RWPE2 (cell line): ENCODE results near the gene PMPCB.
"Not testable (repeated sequence)": the region's sequence is repeated elsewhere in the genome, so short reads cannot be mapped to it uniquely, and the experiment has no call there.

Source experiments
- ATAC-seq: fragments of 200-7000 bp; cut with Tn5 transposase; 3 replicates; pipeline ENCODE4 v1.9.1; 2021; ENCODE audit warnings: low read depth
- DNase-seq: peaks from one replicate; pipeline ENCODE4 v3.0.0-alpha.2; 2020; ENCODE audit warnings: low spot score
- H3K27ac ChIP-seq: fragments of 450-650 bp; 2 replicates; pipeline ENCODE4 v1.5.1; 2017; ENCODE audit warnings: mild to moderate bottlenecking; ENCODE audit not compliant: poor library complexity, severe bottlenecking
- H3K27me3 ChIP-seq: fragments of 250-450 bp; sonication (Bioruptor Pico); 2 replicates; pipeline ENCODE4 v1.5.1; 2021; ENCODE audit warnings: mild to moderate bottlenecking, moderate library complexity; ENCODE audit not compliant: insufficient read depth, poor library complexity, severe bottlenecking
- H3K36me3 ChIP-seq: fragments of 250-450 bp; sonication (Bioruptor Pico); 2 replicates; pipeline ENCODE4 v1.5.1; 2020; ENCODE audit warnings: low read depth, mild to moderate bottlenecking, moderate library complexity
- H3K4me1 ChIP-seq: fragments of 250-450 bp; sonication (Bioruptor Pico); 2 replicates; pipeline ENCODE4 v1.5.1; 2021; ENCODE audit warnings: mild to moderate bottlenecking, moderate library complexity; ENCODE audit not compliant: insufficient read depth, poor library complexity, severe bottlenecking
- H3K4me3 ChIP-seq: fragments of 250-450 bp; sonication (Bioruptor Pico); 2 replicates; pipeline ENCODE4 v1.5.1; 2021; ENCODE audit warnings: mild to moderate bottlenecking, moderate library complexity; ENCODE audit not compliant: severe bottlenecking
- H3K9me3 ChIP-seq: fragments of 250-450 bp; sonication (Bioruptor Pico); 2 replicates; pipeline ENCODE4 v1.5.1; 2021; ENCODE audit warnings: mild to moderate bottlenecking, moderate library complexity; ENCODE audit not compliant: severe bottlenecking
- CTCF ChIP-seq: fragments of 450-650 bp; IDR thresholded peaks from one replicate; pipeline ENCODE4 v1.5.1; 2017; ENCODE audit warnings: mild to moderate bottlenecking, moderate library complexity; ENCODE audit not compliant: poor library complexity, severe bottlenecking

The PMPCB gene

GRCh38 chr7:103296901-103297836, at the start of gene PMPCB:
Gene PMPCB, plus strand, starts transcription at chr7:103297435. Its CDS starts 25 bp downstream, at chr7:103297460.
- peak within 1 kb of the TSS; percentile 29 for H3K27ac ChIP-seq
- peaks cover 7% of the 10 kb centered on the region for H3K4me1 ChIP-seq
- H3K27me3 ChIP-seq = no peaks in the 10 kb centered on the region
- no peaks in the 10 kb centered on the region for H3K9me3 ChIP-seq
- ATAC-seq = peak; percentile 93
- TF ChIP-seq CTCF = peak; percentile 97
- peak within 1 kb of the TSS; percentile 71 for H3K4me3 ChIP-seq
- peaks cover 38% of the 10 kb centered on the region for H3K36me3 ChIP-seq
- peak; percentile 90 for DNase-seq

DNA sequence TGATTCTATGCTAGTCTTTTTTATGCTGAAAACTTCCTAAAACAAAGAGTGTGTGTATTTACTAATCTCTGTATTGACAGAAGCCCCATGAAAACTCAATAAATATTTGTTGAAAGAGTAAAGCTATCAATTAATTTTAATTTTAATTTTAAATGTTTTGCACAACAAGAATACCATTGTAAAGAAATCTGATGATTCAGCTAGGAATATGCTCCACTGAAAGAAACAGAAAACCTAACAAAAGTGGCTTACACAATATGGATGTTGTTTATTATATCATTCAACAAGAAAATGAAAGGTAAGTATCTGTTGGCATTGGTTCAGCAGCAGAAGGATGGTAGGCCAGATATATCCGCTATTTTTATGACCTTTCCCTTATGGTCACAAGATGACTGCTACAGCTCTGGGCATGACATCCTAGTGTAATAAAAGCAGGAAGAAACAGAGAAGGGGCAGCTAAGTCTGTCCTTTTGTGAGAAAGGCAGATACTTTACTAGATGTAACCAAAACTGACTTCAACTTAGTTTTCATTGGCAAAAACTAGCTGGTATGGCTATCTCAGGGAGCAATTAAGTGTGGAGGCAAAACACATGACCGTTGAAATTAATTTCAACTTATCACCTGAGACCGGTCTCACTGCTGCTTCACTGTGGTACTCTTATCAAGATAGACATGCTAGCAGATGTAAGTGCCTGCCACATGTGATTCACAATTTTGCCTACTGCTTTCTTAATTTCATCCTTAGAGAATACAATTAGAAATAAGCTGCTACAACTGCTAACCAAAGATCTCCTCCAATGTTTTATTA, 43.3 kb upstream of the PMPCB start:
- not testable (repeated sequence) for H3K27me3 ChIP-seq, H3K36me3 ChIP-seq, H3K4me3 ChIP-seq, H3K4me1 ChIP-seq, H3K27ac ChIP-seq, ATAC-seq, H3K9me3 ChIP-seq, DNase-seq

DNA sequence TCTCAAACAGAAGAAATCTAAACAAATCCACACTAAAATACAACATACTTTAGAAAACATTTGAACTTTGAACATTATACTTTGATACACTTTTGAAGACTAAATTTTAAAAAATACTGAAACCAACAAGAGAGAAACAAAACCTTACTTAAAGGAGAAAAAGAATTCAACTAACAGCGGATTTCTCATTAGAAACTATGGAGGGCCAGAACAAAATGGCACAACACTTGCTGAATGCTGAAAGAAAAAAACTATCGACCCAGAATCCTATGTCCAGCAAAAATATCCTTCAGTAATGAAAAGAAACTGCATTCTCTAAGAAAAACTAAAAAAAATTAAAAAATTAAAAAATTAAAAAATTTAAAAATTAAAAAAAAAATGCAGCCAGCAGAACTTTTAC, 33.2 kb upstream of the PMPCB start:
- H3K27ac ChIP-seq, DNase-seq, H3K9me3 ChIP-seq, H3K36me3 ChIP-seq, H3K4me1 ChIP-seq, ATAC-seq, H3K27me3 ChIP-seq, H3K4me3 ChIP-seq: not testable (repeated sequence)

GRCh38 chr7:103266229-103266628, 31.0 kb upstream of the PMPCB start:
- H3K27ac ChIP-seq, ATAC-seq, DNase-seq: not testable (repeated sequence)

GRCh38 chr7:103273374-103273773, 23.9 kb upstream of the PMPCB start:
- not testable (repeated sequence) for H3K27ac ChIP-seq, ATAC-seq, H3K4me1 ChIP-seq, H3K27me3 ChIP-seq, H3K36me3 ChIP-seq, DNase-seq, H3K9me3 ChIP-seq, H3K4me3 ChIP-seq

More at GRCh38 chr7:103266229-103266628, 31.0 kb upstream of the PMPCB start:
- not testable (repeated sequence) for H3K36me3 ChIP-seq, H3K4me3 ChIP-seq, H3K4me1 ChIP-seq, H3K9me3 ChIP-seq, H3K27me3 ChIP-seq

DNA sequence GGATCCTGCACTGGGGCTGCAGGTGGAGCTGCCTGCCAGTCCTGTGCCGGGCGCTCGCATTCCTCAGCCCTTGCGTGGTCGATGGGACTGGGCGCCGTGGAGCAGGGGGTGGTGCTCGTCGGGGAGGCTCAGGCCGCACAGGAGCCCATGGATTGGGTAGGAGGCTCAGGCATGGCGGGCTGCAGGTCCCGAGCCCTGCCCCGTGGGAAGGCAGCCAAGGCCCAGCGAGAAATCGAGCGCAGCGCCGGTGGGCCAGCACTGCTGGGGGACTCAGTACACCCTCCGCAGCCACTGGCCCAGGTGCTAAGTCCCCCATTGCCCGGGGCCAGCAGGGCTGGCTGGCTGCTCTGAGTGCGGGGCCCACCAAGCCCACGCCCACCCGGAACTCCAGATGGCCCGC, 22.4 kb upstream of the PMPCB start:
- not testable (repeated sequence) for H3K9me3 ChIP-seq, H3K4me3 ChIP-seq, H3K27ac ChIP-seq, H3K4me1 ChIP-seq, H3K36me3 ChIP-seq, DNase-seq, H3K27me3 ChIP-seq, ATAC-seq

DNA sequence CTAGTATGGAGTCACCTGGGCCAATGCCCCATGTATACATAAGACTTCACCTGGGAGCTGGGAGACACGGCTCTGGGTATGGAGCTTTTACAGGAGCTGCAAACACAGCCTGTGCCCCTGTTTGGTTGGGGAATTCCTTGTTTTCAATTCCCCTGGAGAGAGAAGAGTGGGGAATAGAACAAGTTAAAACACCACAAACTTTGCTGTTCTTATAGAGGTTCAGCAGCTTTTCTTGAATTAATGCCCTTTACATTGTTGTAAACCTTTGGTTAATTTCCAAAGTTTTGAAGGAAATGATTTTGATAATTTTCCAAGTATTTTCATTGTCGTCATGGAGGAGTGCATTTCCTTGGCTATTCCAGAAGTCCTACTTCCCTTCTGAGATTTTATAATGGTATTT, 19.0 kb upstream of the PMPCB start:
- ATAC-seq, H3K4me1 ChIP-seq, H3K9me3 ChIP-seq, H3K27ac ChIP-seq, H3K36me3 ChIP-seq, DNase-seq, H3K27me3 ChIP-seq, H3K4me3 ChIP-seq: not testable (repeated sequence)

DNA sequence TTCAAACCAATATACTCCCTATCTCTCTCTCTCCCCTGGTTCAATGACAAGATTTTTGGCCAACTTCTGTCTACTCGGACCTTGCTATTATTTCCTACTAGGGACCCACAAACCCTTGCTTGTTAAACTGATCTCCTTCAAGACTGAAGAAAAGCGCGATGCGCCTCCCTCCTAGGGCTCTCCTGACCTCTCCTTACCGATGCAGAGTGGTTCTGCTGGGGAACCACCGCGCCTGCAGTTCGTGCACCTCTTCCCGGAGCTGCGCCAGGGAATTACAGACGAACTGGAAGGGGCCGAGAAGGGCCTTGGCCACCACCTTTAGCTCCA, 17.6 kb upstream of the PMPCB start:
- not testable (repeated sequence) for H3K9me3 ChIP-seq, H3K36me3 ChIP-seq, DNase-seq, H3K4me1 ChIP-seq, H3K27me3 ChIP-seq
- Histone ChIP-seq H3K27ac (peak overlapping the region; percentile 8), H3K4me3 (peak overlapping the region; percentile 35)
- peak; percentile 59 for ATAC-seq

DNA sequence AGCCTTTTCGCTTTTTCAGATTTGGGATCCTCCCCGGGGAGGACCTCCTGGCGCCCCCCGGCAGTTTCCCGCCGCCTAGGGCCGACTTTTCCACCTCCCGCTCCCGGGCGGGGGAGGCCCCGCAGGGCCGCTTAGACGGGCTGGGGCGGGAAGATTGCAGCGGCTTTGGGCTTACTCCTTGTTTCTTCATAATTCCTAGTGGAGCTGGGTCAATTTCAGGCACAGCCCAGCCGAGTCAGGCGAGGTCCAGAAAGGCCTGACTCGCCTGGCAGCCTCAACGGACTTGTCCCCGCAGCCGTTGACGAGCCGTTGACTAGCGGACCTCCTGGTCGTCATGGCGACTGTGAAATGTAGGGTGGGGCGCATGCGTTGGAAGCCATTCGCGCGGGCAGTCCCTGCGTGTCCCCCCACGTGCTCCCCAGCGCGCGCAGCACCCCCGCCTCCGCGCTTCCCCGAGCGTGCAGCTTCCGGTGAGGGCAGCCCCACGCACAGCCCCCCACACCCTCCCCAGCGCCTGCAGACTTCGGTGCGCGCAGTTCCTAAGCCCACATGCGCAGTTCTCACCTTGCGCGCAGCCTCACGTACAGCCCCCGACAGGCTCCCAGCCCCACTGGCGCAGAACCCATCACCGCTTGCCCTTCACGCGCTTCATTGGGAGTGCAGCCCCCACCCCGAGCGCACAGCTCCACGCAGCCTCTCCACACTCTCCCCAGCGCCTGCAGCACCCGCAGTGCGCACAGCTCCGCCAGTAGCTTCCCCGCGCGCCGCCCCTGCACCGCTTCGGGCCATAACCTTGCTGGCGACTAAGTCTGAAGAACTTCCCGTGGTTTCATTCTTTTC, 17.1 kb upstream of the PMPCB start:
- H3K27me3 ChIP-seq, H3K4me1 ChIP-seq, H3K9me3 ChIP-seq, H3K36me3 ChIP-seq: not testable (repeated sequence)
- Histone ChIP-seq H3K27ac (peak overlapping the region; percentile 8), H3K4me3 (peak overlapping the region; percentile 35)
- ATAC-seq (peak; percentile 83), DNase-seq (peak; percentile 69)

GRCh38 chr7:103280803-103281155, 16.5 kb upstream of the PMPCB start:
- ATAC-seq = peak; percentile 36; the same call in 2 of the 3 replicates
- H3K27ac ChIP-seq = not testable (repeated sequence)

More at GRCh38 chr7:103280803-103281155, 16.5 kb upstream of the PMPCB start:
- not testable (repeated sequence) for H3K27me3 ChIP-seq, H3K36me3 ChIP-seq, DNase-seq, H3K9me3 ChIP-seq, H3K4me1 ChIP-seq
- peak overlapping the region; percentile 35 for H3K4me3 ChIP-seq
